IPS-20b (cell line): ENCODE results near the gene CSF1.
A peak's percentile ranks its signal among the peaks of the same experiment; 100 is the strongest.

Experiments
- H3K27ac ChIP-seq: one replicate; pipeline ENCODE4 v1.5.1; 2013; ENCODE audit warnings: low read length
- H3K27me3 ChIP-seq: 2 replicates; pipeline ENCODE4 v1.6.1; 2013; ENCODE audit warnings: mild to moderate bottlenecking, low read length, inconsistent platforms; ENCODE audit not compliant: insufficient read depth
- H3K36me3 ChIP-seq: 2 replicates; pipeline ENCODE4 v1.6.1; 2013; ENCODE audit warnings: low read depth, mild to moderate bottlenecking, inconsistent platforms, low read length, moderate library complexity; ENCODE audit not compliant: insufficient read depth
- H3K4me1 ChIP-seq: 2 replicates; pipeline ENCODE4 v1.6.1; 2013; ENCODE audit warnings: mild to moderate bottlenecking, control low read depth, inconsistent platforms, low read length, moderate library complexity; ENCODE audit not compliant: insufficient read depth
- H3K4me3 ChIP-seq: 2 replicates; pipeline ENCODE4 v1.5.1; 2013; ENCODE audit warnings: mild to moderate bottlenecking, low read length, inconsistent platforms
- H3K9ac ChIP-seq: 2 replicates; pipeline ENCODE4 v1.6.1; 2013; ENCODE audit warnings: low read depth, mild to moderate bottlenecking, inconsistent platforms, low read length, moderate library complexity
- H3K9me3 ChIP-seq: 2 replicates; pipeline ENCODE4 v1.6.1; 2013; ENCODE audit warnings: mild to moderate bottlenecking, low read depth, low read length, inconsistent platforms; ENCODE audit not compliant: insufficient read depth

CSF1 gene

GRCh38 chr1:109905491-109905890 is 5.2 kb upstream of the CSF1 start:
- Histone ChIP-seq H3K4me1 (peaks cover 3% of the 10 kb centered on the region; the same call in 1 of the 2 replicates), H3K9me3 (no peaks in the 10 kb centered on the region), H3K9ac (no peak overlapping the region), H3K36me3 (no peaks in the 10 kb centered on the region), H3K4me3 (no peak overlapping the region), H3K27me3 (peaks cover 39% of the 10 kb centered on the region), H3K27ac (no peak overlapping the region)

GRCh38 chr1:109906160-109906838 is 4.3 kb upstream of the CSF1 start:
- Histone ChIP-seq H3K36me3 (no peaks in the 10 kb centered on the region), H3K4me1 (peaks cover 3% of the 10 kb centered on the region; the same call in 1 of the 2 replicates), H3K4me3 (no peak overlapping the region), H3K27ac (no peak overlapping the region), H3K27me3 (peaks cover 42% of the 10 kb centered on the region), H3K9ac (no peak overlapping the region), H3K9me3 (no peaks in the 10 kb centered on the region)

GRCh38 chr1:109906839-109907180 is 3.8 kb upstream of the CSF1 start:
- Histone ChIP-seq H3K9ac (no peak overlapping the region), H3K4me1 (peaks cover 5% of the 10 kb centered on the region; the same call in 1 of the 2 replicates), H3K36me3 (no peaks in the 10 kb centered on the region), H3K4me3 (no peak overlapping the region), H3K27me3 (peaks cover 47% of the 10 kb centered on the region), H3K27ac (no peak overlapping the region), H3K9me3 (no peaks in the 10 kb centered on the region)

GRCh38 chr1:109907190-109907774 is 3.4 kb upstream of the CSF1 start:
- no peak overlapping the region for H3K27ac ChIP-seq
- H3K27me3 ChIP-seq, result peaks cover 52% of the 10 kb centered on the region
- no peaks in the 10 kb centered on the region for H3K36me3 ChIP-seq
- H3K9ac ChIP-seq, result no peak overlapping the region
- peaks cover 10% of the 10 kb centered on the region; the same call in 1 of the 2 replicates for H3K4me1 ChIP-seq
- H3K4me3 ChIP-seq, result no peak overlapping the region
- no peaks in the 10 kb centered on the region for H3K9me3 ChIP-seq

- no peak overlapping the region for H3K9ac ChIP-seq
- H3K36me3 ChIP-seq, result no peaks in the 10 kb centered on the region
- H3K27me3 ChIP-seq, result peaks cover 67% of the 10 kb centered on the region
- H3K4me1 ChIP-seq, result peaks cover 12% of the 10 kb centered on the region; the same call in 1 of the 2 replicates
- H3K9me3 ChIP-seq, result no peaks in the 10 kb centered on the region
- no peak overlapping the region for H3K27ac ChIP-seq
- H3K4me3 ChIP-seq, result no peak overlapping the region
Measured at GRCh38 chr1:109908836-109909235, 1.8 kb upstream of the CSF1 start.

GRCh38 chr1:109909561-109909960 is 1.1 kb upstream of the CSF1 start:
- Histone ChIP-seq H3K27ac (no peak overlapping the region), H3K9me3 (no peaks in the 10 kb centered on the region), H3K4me3 (no peak overlapping the region), H3K4me1 (peaks cover 12% of the 10 kb centered on the region; the same call in 1 of the 2 replicates), H3K36me3 (no peaks in the 10 kb centered on the region), H3K9ac (no peak overlapping the region), H3K27me3 (peaks cover 67% of the 10 kb centered on the region)

- Histone ChIP-seq H3K27ac (no peak overlapping the region), H3K4me1 (peaks cover 12% of the 10 kb centered on the region; the same call in 1 of the 2 replicates)
Measured at GRCh38 chr1:109910963-109911798, 532 bp downstream of the CSF1 start.

GRCh38 chr1:109912214-109912861 is 1.7 kb downstream of the CSF1 start:
- Histone ChIP-seq H3K27ac (no peak overlapping the region), H3K9ac (0 out of 2 replicates have a peak overlapping the region, but pooled peaks have one; percentile 9), H3K4me3 (0 out of 2 replicates have a peak overlapping the region, but pooled peaks have one; percentile 74), H3K36me3 (0 out of 2 replicates have a peak, but pooled peaks cover under 1% of the 10 kb centered on the region), H3K9me3 (no peaks in the 10 kb centered on the region), H3K4me1 (peaks cover 12% of the 10 kb centered on the region; the same call in 1 of the 2 replicates), H3K27me3 (peaks cover 60% of the 10 kb centered on the region)

More at GRCh38 chr1:109910963-109911798, 532 bp downstream of the CSF1 start:
- peak overlapping the region; percentile 74 for H3K4me3 ChIP-seq
- no peaks in the 10 kb centered on the region for H3K36me3 ChIP-seq
- H3K27me3 ChIP-seq, result peaks cover 67% of the 10 kb centered on the region
- H3K9me3 ChIP-seq, result no peaks in the 10 kb centered on the region
- peak overlapping the region; percentile 34; the same call in 1 of the 2 replicates for H3K9ac ChIP-seq

GRCh38 chr1:109912873-109913272 is 2.2 kb downstream of the CSF1 start:
- H3K9me3 ChIP-seq, result no peaks in the 10 kb centered on the region
- H3K36me3 ChIP-seq, result 0 out of 2 replicates have a peak, but pooled peaks cover 6% of the 10 kb centered on the region
- H3K27me3 ChIP-seq, result peaks cover 55% of the 10 kb centered on the region
- no peak overlapping the region for H3K27ac ChIP-seq
- H3K9ac ChIP-seq, result no peak overlapping the region
- H3K4me3 ChIP-seq, result no peak overlapping the region
- H3K4me1 ChIP-seq, result peaks cover 12% of the 10 kb centered on the region; the same call in 1 of the 2 replicates

GRCh38 chr1:109913360-109913879 is 2.8 kb downstream of the CSF1 start:
- Histone ChIP-seq H3K27ac (no peak overlapping the region), H3K4me3 (no peak overlapping the region), H3K9me3 (no peaks in the 10 kb centered on the region), H3K4me1 (peaks cover 12% of the 10 kb centered on the region; the same call in 1 of the 2 replicates), H3K9ac (no peak overlapping the region), H3K36me3 (peaks cover 9% of the 10 kb centered on the region), H3K27me3 (peaks cover 49% of the 10 kb centered on the region)
